GM21786 (cell line): ENCODE results near the gene HIVEP1.

ENCODE experiments used
- ATAC-seq: cut with Tn5 transposase; IDR thresholded peaks from one replicate; pipeline ENCODE4 v1.9.1; 2021; ENCODE audit not compliant: unreplicated experiment

The HIVEP1 gene

DNA sequence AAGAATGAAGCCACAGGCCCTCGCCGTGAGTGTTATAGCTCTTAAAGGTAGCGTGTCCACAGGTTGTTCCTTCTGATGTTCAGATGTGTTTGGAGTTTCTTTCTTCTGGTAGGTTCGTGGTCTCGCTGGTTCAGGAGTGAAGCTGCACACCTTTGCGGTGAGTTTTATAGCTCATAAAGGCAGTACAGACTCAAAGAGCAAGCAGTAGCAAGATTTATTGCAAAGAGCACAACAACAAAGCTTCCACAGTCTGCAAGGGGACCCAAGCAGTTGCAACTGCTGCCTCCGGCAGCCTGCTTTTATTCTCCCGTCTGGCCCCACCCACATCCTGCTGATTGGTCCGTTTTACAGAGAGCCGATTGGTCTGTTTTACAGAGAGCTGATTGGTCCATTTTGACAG lies 5.2 kb downstream of the HIVEP1 start:
- no peak for ATAC-seq

- ATAC-seq, result no peak
These were observed 5.8 kb downstream of the HIVEP1 start for GRCh38 chr6:12017876-12018401.

- ATAC-seq, result no peak
These were observed 8.2 kb downstream of the HIVEP1 start for GRCh38 chr6:12020187-12020791.

DNA sequence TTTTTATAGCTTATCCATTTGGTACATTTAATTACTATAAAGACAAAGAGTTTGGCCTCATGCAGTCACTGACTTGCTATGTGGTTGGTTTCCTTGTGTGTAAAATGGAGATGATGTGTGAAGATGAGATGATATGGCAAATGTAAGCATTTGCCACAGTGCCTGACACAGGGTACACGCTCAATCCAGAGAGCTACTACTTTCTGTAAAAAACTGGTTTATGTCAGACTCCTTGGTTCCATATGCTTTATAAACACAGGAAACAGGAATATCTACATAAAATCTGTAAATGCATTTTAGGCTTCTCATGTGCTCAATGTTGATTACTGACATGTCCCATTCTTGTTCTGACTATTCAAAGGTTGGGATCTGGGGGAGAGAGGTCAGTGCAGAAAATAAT lies 10.4 kb downstream of the HIVEP1 start:
- ATAC-seq, result no peak

- ATAC-seq, result no peak
These were observed 10.9 kb downstream of the HIVEP1 start for GRCh38 chr6:12022953-12023388.

- no peak for ATAC-seq
These were observed 12.1 kb downstream of the HIVEP1 start for GRCh38 chr6:12024216-12024615.

- no peak for ATAC-seq
These were observed 12.8 kb downstream of the HIVEP1 start for GRCh38 chr6:12024699-12025434.

- ATAC-seq, result no peak
These were observed 14.0 kb downstream of the HIVEP1 start for GRCh38 chr6:12026120-12026519.

- ATAC-seq, result no peak
These were observed 14.7 kb downstream of the HIVEP1 start for GRCh38 chr6:12026833-12027232.

- no peak for ATAC-seq
These were observed 16.1 kb downstream of the HIVEP1 start for GRCh38 chr6:12028213-12028612.

DNA sequence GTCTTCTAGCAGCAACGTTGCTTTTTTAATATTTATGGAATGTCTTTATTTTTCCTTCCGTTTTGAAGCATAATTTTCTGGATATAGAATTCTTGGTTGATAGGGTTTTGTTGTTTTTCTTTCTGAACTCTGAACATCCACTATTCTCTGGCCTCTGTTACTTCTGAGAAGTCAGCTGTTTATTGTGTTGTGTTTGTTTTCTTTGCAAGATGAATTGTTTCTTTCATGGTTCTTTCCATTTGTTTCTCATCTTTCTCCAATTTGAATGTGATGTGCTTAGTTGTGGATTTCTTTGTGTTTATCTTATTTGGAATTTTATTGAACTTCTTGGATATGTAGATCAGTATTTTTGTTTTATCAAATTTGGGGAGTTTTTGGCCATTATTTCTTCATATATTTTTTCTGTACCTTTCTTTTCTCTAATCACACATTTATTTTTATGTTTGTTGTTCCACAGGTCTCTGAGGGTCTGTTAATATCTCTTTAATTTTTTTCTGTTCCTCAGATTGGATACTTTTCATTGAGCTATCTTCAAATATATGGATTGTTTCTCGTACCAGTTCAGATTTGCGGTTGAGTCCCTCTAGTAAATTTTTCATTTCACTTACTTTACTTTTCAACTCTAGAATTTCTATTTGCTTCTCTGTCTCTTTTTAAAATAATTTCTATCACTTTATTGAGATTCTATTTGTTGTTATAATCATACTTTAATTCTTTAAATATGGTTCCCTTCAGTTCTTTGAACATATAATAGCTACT lies 18.0 kb downstream of the HIVEP1 start:
- no peak for ATAC-seq

GRCh38 chr6:12030993-12031550 lies 19.0 kb downstream of the HIVEP1 start:
- no peak for ATAC-seq

- no peak for ATAC-seq
These were observed 20.9 kb downstream of the HIVEP1 start for GRCh38 chr6:12032783-12033573.

DNA sequence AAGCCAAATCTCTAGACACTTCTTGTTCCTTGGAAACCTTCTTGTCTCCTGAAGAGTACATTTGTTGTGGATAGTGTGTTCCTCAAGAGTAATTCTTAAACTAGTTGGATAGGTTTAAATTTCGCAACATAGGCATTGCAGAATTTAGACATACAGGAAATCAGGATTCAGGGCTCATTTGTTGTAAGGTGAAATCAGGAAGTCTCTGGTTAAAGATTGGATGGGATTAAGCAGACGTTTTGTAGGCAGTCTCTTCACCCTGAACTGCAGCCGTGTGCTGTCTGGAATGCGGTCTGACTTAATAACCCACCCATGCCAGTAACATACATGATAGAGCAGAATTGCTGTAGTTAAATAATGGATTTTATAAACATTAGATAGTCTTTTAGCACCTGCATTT lies 21.7 kb downstream of the HIVEP1 start:
- ATAC-seq, result no peak

GRCh38 chr6:12034349-12034748 lies 22.2 kb downstream of the HIVEP1 start:
- ATAC-seq, result no peak

GRCh38 chr6:12034837-12035236 lies 22.7 kb downstream of the HIVEP1 start:
- ATAC-seq, result no peak

DNA sequence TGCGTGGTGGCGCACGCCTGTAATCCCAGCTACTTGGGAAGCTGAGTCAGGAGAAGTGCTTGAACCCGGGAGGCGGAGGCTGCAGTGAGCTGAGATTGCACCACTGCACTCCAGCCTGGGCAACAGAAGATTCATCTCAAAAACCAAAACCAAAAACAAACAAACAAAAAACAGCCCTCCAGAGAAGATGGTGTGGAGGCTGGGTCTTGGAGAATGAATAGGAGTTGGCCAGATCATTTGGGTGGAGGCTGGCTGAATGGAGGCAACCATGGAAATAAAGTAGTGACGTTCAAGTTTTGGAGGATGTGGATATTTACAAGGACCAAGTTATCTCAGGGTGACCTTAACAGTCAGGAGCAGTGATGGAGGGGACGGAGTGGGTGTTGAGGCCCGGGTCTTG lies 24.7 kb downstream of the HIVEP1 start:
- no peak for ATAC-seq

- no peak for ATAC-seq
These were observed 25.7 kb downstream of the HIVEP1 start for GRCh38 chr6:12037798-12038197.

DNA sequence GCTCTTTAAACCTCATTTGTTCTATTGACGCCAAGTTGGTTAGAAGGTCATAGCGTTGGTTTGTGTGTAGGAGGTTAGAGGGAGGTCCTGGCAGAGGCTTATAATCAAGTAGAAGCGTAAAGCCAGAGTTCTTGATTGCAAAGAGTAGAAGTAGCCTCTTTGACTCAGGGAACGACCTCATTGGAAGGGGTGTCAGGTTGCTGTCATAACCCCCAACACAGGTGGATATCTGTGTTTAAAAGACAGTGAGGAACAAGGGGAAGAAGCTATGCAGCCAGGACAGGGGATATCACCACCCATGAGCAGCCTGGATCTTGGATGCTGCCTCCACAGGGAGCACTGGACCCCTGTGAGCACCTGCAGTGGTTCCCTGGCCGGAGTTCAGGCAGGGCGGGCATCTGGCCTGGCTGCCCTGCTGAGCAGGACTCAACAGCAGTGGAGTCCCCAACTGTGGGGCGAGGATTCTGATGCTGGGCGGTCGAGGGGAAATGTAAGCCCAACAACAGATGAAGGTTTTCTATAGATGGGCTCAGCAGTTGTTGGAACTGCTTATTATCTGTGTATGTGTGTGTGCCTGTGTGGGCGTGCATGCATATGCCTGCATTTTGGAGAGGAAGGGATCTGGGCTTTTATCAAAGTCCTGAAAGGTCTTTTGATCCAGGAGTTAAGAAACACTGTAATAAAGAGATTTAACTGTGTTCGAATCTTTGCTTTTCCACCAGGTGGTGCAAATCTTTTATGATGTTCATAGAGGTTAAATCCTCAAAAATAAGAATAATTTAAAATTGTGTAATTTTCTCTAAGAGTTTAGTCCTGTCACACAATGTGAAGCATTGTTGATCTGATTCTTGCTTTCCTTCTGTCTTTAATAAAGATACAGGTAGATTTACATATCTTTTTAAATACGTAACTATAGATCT lies 27.7 kb downstream of the HIVEP1 start:
- ATAC-seq, result no peak

DNA sequence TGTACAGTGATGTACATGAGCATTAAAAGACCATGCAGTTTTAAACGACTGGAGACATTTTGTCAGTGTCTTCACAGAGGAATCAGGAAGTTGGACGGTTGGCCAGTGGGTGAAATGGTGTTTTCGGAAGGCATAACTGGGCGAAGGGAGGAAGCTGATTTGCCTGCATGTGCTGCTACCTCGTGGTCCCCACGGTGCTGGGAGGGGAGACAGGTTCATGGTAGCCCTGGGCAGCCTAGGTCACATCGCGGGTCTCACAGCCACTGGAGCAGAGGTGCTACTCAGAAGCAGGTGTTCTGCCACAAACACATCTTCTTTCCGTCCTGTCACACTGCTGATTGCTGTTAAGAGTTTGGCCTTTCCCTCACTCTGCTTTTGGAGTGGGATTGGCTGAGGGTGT lies 35.2 kb downstream of the HIVEP1 start:
- ATAC-seq, result no peak
